Measurements from ENCODE around the gene DYNC1LI2.

- TF ChIP-seq CTCF (IDR thresholded peaks at IDR 0.05; ENCODE audit: low read depth, low read length, poor library complexity, severe bottlenecking) (no peak), EZH2phosphoT487 (IDR thresholded peaks at IDR 0.05; ENCODE audit: borderline replicate concordance, low read length) (no peak)
Observed at GRCh38 chr16:66741950-66742808, 9.2 kb downstream of the DYNC1LI2 start.
